ENCODE results near the gene ADAM11.
"Not testable (repeated sequence)": the region's sequence is repeated elsewhere in the genome, so short reads cannot be mapped to it uniquely, and the experiment has no call there.

DNA sequence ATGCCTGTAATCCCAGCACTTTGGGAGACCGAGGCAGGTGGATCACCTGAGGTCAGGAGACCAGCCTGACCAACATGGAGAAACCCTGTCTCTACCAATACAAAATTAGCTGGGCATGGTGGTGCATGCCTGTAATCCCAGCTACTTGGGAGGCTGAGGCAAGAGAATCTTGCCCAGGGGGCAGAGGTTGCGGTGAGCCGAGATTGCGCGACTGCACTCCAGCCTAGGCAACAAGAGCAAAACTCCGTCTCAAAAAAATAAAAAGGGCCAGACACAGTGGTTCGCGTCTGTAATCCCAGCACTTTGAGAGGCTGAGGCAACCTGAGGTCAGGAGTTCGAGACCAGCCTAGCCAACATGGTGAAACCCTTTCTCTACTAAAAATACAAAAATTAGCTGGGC lies 66.4 kb downstream of the ADAM11 start:
- not testable (repeated sequence) for TF ChIP-seq ZNF701 (tag by site-specific recombination; IDR thresholded peaks at IDR 0.05); ZNF157 (tag by site-specific recombination; IDR thresholded peaks at IDR 0.05); ZBTB7A (tag by site-specific recombination; IDR thresholded peaks at IDR 0.05; ENCODE audit: low read depth); ZBTB17 (tag by site-specific recombination; IDR thresholded peaks at IDR 0.05); ZNF302 (tag by site-specific recombination; IDR thresholded peaks at IDR 0.05; ENCODE audit: low read depth); ZNF350 (tag by site-specific recombination; IDR thresholded peaks at IDR 0.05); ZNF416 (tag by site-specific recombination; IDR thresholded peaks at IDR 0.05); PRDM1 (tag by site-specific recombination; IDR thresholded peaks at IDR 0.05)
- TF ChIP-seq, protein P1, sequence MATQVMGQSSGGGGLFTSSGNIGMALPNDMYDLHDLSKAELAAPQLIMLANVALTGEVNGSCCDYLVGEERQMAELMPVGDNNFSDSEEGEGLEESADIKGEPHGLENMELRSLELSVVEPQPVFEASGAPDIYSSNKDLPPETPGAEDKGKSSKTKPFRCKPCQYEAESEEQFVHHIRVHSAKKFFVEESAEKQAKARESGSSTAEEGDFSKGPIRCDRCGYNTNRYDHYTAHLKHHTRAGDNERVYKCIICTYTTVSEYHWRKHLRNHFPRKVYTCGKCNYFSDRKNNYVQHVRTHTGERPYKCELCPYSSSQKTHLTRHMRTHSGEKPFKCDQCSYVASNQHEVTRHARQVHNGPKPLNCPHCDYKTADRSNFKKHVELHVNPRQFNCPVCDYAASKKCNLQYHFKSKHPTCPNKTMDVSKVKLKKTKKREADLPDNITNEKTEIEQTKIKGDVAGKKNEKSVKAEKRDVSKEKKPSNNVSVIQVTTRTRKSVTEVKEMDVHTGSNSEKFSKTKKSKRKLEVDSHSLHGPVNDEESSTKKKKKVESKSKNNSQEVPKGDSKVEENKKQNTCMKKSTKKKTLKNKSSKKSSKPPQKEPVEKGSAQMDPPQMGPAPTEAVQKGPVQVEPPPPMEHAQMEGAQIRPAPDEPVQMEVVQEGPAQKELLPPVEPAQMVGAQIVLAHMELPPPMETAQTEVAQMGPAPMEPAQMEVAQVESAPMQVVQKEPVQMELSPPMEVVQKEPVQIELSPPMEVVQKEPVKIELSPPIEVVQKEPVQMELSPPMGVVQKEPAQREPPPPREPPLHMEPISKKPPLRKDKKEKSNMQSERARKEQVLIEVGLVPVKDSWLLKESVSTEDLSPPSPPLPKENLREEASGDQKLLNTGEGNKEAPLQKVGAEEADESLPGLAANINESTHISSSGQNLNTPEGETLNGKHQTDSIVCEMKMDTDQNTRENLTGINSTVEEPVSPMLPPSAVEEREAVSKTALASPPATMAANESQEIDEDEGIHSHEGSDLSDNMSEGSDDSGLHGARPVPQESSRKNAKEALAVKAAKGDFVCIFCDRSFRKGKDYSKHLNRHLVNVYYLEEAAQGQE (tag by site-specific recombination; IDR thresholded peaks at IDR 0.05) = not testable (repeated sequence)
- TF ChIP-seq, protein P2, sequence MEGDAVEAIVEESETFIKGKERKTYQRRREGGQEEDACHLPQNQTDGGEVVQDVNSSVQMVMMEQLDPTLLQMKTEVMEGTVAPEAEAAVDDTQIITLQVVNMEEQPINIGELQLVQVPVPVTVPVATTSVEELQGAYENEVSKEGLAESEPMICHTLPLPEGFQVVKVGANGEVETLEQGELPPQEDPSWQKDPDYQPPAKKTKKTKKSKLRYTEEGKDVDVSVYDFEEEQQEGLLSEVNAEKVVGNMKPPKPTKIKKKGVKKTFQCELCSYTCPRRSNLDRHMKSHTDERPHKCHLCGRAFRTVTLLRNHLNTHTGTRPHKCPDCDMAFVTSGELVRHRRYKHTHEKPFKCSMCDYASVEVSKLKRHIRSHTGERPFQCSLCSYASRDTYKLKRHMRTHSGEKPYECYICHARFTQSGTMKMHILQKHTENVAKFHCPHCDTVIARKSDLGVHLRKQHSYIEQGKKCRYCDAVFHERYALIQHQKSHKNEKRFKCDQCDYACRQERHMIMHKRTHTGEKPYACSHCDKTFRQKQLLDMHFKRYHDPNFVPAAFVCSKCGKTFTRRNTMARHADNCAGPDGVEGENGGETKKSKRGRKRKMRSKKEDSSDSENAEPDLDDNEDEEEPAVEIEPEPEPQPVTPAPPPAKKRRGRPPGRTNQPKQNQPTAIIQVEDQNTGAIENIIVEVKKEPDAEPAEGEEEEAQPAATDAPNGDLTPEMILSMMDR (tag by site-specific recombination; IDR thresholded peaks at IDR 0.05) = not testable (repeated sequence)
